Measurements from ENCODE around the gene PTPRR.

The PTPRR gene

GRCh38 chr12:70920251-70920851 is at the start of gene PTPRR:
Gene PTPRR (minus strand): TSS chr12:70920738. CDS start chr12:70920390, 348 bp downstream.
- no peak for DNase-seq (ENCODE audit: low spot score)

GRCh38 chr12:70966996-70967790 is 46.7 kb upstream of the PTPRR start:
- DNase-seq (ENCODE audit: low spot score) = no peak

GRCh38 chr12:70966046-70966445 is 45.5 kb upstream of the PTPRR start:
- no peak for DNase-seq (ENCODE audit: low spot score)

GRCh38 chr12:70964867-70965510 is 44.5 kb upstream of the PTPRR start:
- no peak for DNase-seq (ENCODE audit: low spot score)

- DNase-seq (ENCODE audit: low spot score) = no peak
These were observed 42.6 kb upstream of the PTPRR start for GRCh38 chr12:70963081-70963660.

- no peak for DNase-seq (ENCODE audit: low spot score)
These were observed 41.8 kb upstream of the PTPRR start for GRCh38 chr12:70962226-70962794.

- DNase-seq (ENCODE audit: low spot score) = no peak
These were observed 39.9 kb upstream of the PTPRR start for GRCh38 chr12:70960484-70960883.

- DNase-seq (ENCODE audit: low spot score) = no peak
These were observed 34.9 kb upstream of the PTPRR start for GRCh38 chr12:70955415-70955814.

GRCh38 chr12:70950451-70950850 is 29.9 kb upstream of the PTPRR start:
- DNase-seq (ENCODE audit: low spot score) = no peak

- no peak for DNase-seq (ENCODE audit: low spot score)
These were observed 28.4 kb upstream of the PTPRR start for GRCh38 chr12:70948976-70949336.

- DNase-seq (ENCODE audit: low spot score) = no peak
These were observed 27.9 kb upstream of the PTPRR start for GRCh38 chr12:70948236-70948975.

GRCh38 chr12:70936203-70936813 is 15.8 kb upstream of the PTPRR start:
- DNase-seq (ENCODE audit: low spot score) = no peak

- no peak for DNase-seq (ENCODE audit: low spot score)
These were observed 12.6 kb upstream of the PTPRR start for GRCh38 chr12:70933133-70933532.

GRCh38 chr12:70929029-70929428 is 8.5 kb upstream of the PTPRR start:
- DNase-seq (ENCODE audit: low spot score) = no peak

GRCh38 chr12:70928071-70928470 is 7.5 kb upstream of the PTPRR start:
- no peak for DNase-seq (ENCODE audit: low spot score)

GRCh38 chr12:70927356-70927755 is 6.8 kb upstream of the PTPRR start:
- no peak for DNase-seq (ENCODE audit: low spot score)

- no peak for DNase-seq (ENCODE audit: low spot score)
These were observed 5.0 kb upstream of the PTPRR start for GRCh38 chr12:70925539-70925938.

GRCh38 chr12:70920891-70921290 is 353 bp upstream of the PTPRR start:
- no peak for DNase-seq (ENCODE audit: low spot score)

- no peak for DNase-seq (ENCODE audit: low spot score)
These were observed 922 bp downstream of the PTPRR start for GRCh38 chr12:70919597-70920035.

GRCh38 chr12:70919176-70919575 is 1.4 kb downstream of the PTPRR start:
- no peak for DNase-seq (ENCODE audit: low spot score)

GRCh38 chr12:70918321-70918720 is 2.2 kb downstream of the PTPRR start:
- DNase-seq (ENCODE audit: low spot score) = no peak

All from CD4-positive, alpha-beta T cell treated with Interleukin-2 at 100 ng/mL for 4 hours (primary cell).